A673 (cell line): Measurements from ENCODE around the gene CHKA. TPM values are rescaled to one million over a fixed set of nuclear protein-coding genes. Genes with fewer than 3 reads are reported as not detected.

Experiments used
- BruUV-seq: library from RNA; stranded (reverse); fragments of 400-500 nt; replicated peaks from 2 replicates; lab custom pipeline; 2021; lab: Mats Ljungman, UMichigan
- CTCF ChIA-PET: fragments of 300-600 bp; sonication (Branson Sonifier 250); formaldehyde crosslinking; loops from one replicate; lab custom pipeline; 2022; ENCODE audit warnings: antibody characterized with exemption; lab: Charles Lee
- POLR2A ChIA-PET: fragments of 300-600 bp; sonication (Branson Sonifier 250); formaldehyde crosslinking; loops from one replicate; lab custom pipeline; 2022; ENCODE audit warnings: antibody characterized with exemption; ENCODE audit not compliant: low non-redundant PET; lab: Charles Lee
- DNase-seq: peaks from one replicate; pipeline ENCODE4 v3.0.0-alpha.2; 2015; ENCODE audit warnings: low spot score
- H3K27ac ChIP-seq: fragments of 200-600 bp; sonication (generic); 2 replicates; pipeline ENCODE4 v1.5.1; 2016; ENCODE audit warnings: mixed run types, low read depth, mild to moderate bottlenecking, mixed read lengths, antibody characterized with exemption, low read length; ENCODE audit not compliant: poor library complexity, severe bottlenecking
- H3K27me3 ChIP-seq: fragments of 200-600 bp; sonication (generic); replicated peaks from 2 replicates; pipeline ENCODE4 v1.6.1; 2017; ENCODE audit warnings: mixed run types, low read depth, mild to moderate bottlenecking, mixed read lengths, antibody characterized with exemption, low read length; ENCODE audit not compliant: insufficient read depth, poor library complexity
- H3K36me3 ChIP-seq: fragments of 200-600 bp; sonication (generic); 2 replicates; pipeline ENCODE4 v1.6.1; 2016; ENCODE audit warnings: mixed run types, mild to moderate bottlenecking, mixed read lengths, antibody characterized with exemption, low read length; ENCODE audit not compliant: insufficient read depth, poor library complexity, severe bottlenecking
- H3K4me1 ChIP-seq: fragments of 200-600 bp; sonication (generic); 2 replicates; pipeline ENCODE4 v1.6.1; 2017; ENCODE audit warnings: mixed run types, mild to moderate bottlenecking, mixed read lengths, antibody characterized with exemption, low read length; ENCODE audit not compliant: insufficient read depth, poor library complexity, severe bottlenecking
- H3K4me3 ChIP-seq: fragments of 200-600 bp; sonication (generic); 2 replicates; pipeline ENCODE4 v1.5.1; 2016; ENCODE audit warnings: low read depth, mixed run types, mild to moderate bottlenecking, mixed read lengths, low read length; ENCODE audit not compliant: poor library complexity, severe bottlenecking
- H3K9me3 ChIP-seq: fragments of 200-600 bp; sonication (generic); 2 replicates; pipeline ENCODE4 v1.6.1; 2016; ENCODE audit warnings: mixed run types, low read depth, mild to moderate bottlenecking, mixed read lengths, antibody characterized with exemption, low read length; ENCODE audit not compliant: poor library complexity, severe bottlenecking
- EZH2 ChIP-seq: fragments of 200-600 bp; sonication (generic); IDR thresholded peaks from 2 replicates; pipeline ENCODE4 v1.6.1; 2017; ENCODE audit warnings: borderline replicate concordance, low read depth, mild to moderate bottlenecking, mixed read lengths, antibody characterized with exemption, low read length; ENCODE audit not compliant: poor library complexity, severe bottlenecking
- intact Hi-C: fragments of 100-400 bp; cut with micrococcal nuclease; formaldehyde crosslinking; loops from one replicate; pipeline ENCODE4 v1.10.0; 2022; ENCODE audit not compliant: unreplicated experiment
- total RNA-seq: library from RNA; stranded (reverse); gene quantifications from 2 replicates; pipeline ENCODE4 v1.2.3, GENCODE V29; 2021
- TF ChIP-seq, protein P1 (sequence below): fragments of 300-800, 200-600 bp; sonication (generic); conservative IDR thresholded peaks from 2 replicates; pipeline ENCODE4 v1.5.1; 2017; ENCODE audit warnings: low read depth, mild to moderate bottlenecking, antibody characterized with exemption, low read length, moderate library complexity, mixed read lengths

Gene CHKA
- total RNA-seq, 1 experiment from 2014 or later, result 37.5 TPM

DNA sequence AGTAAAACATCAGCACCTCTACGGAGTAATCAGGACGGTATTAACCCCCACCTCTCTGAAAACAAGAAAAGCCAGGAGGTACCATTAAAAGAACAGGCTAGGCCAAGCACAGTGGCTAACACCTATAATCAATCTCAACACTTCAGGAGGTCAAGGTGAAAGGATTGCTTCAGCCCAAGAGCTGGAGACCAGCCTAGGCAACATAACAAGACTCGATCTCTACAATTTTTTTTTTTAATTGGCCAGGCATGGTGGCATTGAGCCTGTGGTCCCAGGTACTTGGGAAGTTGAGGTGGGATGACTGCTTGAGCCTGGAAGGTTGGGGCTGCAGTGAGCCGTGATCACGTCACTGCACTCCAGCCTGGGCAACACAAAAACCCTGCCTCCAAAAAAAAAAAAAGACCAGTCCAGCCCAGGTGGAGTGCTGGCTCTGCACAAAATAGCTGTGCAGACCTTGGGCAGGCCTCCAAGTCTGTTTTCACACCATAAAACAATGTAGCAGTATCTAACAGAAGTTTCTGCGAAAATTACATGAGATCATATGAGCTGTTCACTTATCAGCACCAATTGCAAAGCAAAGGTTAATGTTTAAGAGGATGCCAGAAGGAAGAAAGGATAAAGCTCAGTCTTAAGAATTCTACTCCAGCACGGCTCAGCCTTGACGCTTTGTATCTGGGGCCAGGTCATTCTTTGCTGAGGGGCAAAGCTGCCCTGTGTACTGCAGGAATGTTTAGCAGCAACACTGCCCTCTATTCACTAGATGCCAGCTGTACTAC, 14.8 kb downstream of the CHKA start:
- CTCF ChIA-PET, result no interaction called here
- POLR2A ChIA-PET, result no interaction called here

DNA sequence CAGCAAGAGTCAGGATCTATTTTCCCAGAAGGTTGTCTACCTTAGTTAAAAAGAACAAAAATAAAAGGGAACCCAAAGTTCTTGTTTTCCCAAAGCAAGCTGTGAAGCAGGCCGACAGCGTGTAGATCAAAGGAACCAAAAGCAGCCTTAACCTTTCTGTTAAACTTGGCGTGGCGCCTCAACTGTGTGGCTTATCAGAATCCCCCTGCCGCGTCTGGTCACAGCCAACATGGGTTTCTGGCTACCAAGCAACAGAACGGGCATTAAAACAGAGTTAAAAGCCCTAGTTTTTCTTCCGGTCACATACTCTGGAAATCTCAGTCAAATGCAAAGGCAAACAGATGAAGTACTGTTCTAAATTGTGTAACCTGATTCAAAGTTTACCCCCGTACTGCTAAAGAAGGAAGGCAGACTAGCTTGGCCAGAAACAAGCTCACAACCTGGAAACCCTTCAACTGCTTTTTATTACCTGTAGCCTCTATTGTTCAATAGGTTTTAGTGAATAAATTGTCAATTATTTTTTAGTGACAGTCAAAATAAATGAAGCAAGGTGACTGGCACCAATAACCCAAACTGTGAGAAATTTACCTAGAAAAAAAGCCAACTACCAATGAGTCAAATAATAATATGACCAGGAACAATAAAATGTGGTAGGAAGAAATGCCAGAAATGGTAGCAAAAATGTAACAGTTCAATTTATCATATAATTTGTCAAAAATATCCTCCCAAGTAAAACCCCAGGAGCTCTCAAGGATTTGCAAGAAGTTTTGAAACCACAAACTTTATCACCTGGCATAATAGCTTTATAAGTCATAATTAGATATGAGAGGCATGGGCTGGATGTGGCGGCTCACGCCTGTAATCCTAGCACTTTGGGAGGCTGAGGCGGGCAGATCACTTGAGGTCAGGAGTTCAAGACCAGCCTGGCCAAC, 21.4 kb downstream of the CHKA start:
- no peaks in the 10 kb centered on the region for H3K4me1 ChIP-seq
- H3K9me3 ChIP-seq, result no peaks in the 10 kb centered on the region
- no peaks in the 10 kb centered on the region for H3K36me3 ChIP-seq
- no peak overlapping the region for H3K27ac ChIP-seq
- DNase-seq, result no peak
- ChIA-PET CTCF (no interaction called here), POLR2A (interaction anchor here (0.6 kb wide), 1 partner anchor 790 kb away, joined by 3 read pairs; no protein-coding TSS in a partner anchor)
- no peak for TF ChIP-seq EZH2
- TF ChIP-seq, protein P1, sequence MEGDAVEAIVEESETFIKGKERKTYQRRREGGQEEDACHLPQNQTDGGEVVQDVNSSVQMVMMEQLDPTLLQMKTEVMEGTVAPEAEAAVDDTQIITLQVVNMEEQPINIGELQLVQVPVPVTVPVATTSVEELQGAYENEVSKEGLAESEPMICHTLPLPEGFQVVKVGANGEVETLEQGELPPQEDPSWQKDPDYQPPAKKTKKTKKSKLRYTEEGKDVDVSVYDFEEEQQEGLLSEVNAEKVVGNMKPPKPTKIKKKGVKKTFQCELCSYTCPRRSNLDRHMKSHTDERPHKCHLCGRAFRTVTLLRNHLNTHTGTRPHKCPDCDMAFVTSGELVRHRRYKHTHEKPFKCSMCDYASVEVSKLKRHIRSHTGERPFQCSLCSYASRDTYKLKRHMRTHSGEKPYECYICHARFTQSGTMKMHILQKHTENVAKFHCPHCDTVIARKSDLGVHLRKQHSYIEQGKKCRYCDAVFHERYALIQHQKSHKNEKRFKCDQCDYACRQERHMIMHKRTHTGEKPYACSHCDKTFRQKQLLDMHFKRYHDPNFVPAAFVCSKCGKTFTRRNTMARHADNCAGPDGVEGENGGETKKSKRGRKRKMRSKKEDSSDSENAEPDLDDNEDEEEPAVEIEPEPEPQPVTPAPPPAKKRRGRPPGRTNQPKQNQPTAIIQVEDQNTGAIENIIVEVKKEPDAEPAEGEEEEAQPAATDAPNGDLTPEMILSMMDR, result no peak
- no peaks in the 10 kb centered on the region for H3K27me3 ChIP-seq
- no peak overlapping the region for H3K4me3 ChIP-seq
- no TSS peak for BruUV-seq
- intact Hi-C loops, result no loop called here

More for the DNA sequence above, 14.8 kb downstream of the CHKA start:
- intact Hi-C loops, result no loop called here
- no peaks in the 10 kb centered on the region for H3K4me1 ChIP-seq
- TF ChIP-seq, protein P1, result no peak
- TF ChIP-seq EZH2, result no peak
- H3K27ac ChIP-seq, result no peak overlapping the region
- H3K36me3 ChIP-seq, result no peaks in the 10 kb centered on the region
- no peaks in the 10 kb centered on the region for H3K27me3 ChIP-seq
- no peak for DNase-seq
- no TSS peak for BruUV-seq
- H3K9me3 ChIP-seq, result no peaks in the 10 kb centered on the region
- no peak overlapping the region for H3K4me3 ChIP-seq

DNA sequence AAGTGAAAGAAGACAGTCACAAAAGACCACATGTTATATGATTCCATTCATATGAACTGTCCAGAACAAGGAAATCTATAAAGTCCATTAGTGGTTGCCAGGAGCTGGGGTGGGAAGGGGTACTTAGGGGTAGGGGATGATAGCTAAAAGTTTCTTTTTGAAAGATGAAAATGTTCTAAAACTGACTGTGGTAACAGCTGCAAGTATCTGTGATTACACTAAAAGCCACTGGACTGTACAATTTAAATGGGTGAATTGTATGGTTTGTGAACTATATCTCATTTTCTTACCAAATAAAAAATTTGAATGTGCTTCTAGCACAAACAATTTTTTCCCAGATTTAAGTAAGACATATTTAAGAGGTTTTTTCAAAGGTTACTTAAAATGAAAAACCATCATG, 22.1 kb downstream of the CHKA start:
- ChIA-PET CTCF (no interaction called here), POLR2A (no interaction called here)

More for the DNA sequence above, 22.1 kb downstream of the CHKA start:
- no TSS peak for BruUV-seq
- Histone ChIP-seq H3K36me3 (no peaks in the 10 kb centered on the region), H3K27ac (no peak overlapping the region), H3K9me3 (no peaks in the 10 kb centered on the region), H3K4me1 (no peaks in the 10 kb centered on the region), H3K27me3 (no peaks in the 10 kb centered on the region), H3K4me3 (no peak overlapping the region)
- no peak for DNase-seq
- intact Hi-C loops, result no loop called here
- TF ChIP-seq, protein P1, result no peak
- TF ChIP-seq EZH2, result no peak
